Sigmoid colon (tissue), 7 donors: ENCODE results near the gene DBT. TPM values are rescaled to one million over a fixed set of nuclear protein-coding genes. Genes with fewer than 3 reads are reported as not detected.

Experiments
- polyA plus RNA-seq, 3 donors: library from polyadenylated mRNA; stranded (reverse); fragments of 200-250 nt; gene quantifications; one replicate each; pipeline ENCODE4 v1.2.3, GENCODE V29; 2013
- small RNA-seq, 3 donors: library from RNA; depleted of rRNA; stranded (forward); fragments of <200 nt; gene quantifications; one replicate each; pipeline ENCODE3, GENCODE V24; 2016
- total RNA-seq, 4 donors: library from RNA; depleted of rRNA; stranded (reverse); fragments of >200 nt; gene quantifications; one replicate each; pipeline ENCODE4 v1.1.0, GENCODE V29; 2016
- donor health status: healthy with polysubstance abuse.
- donor health status: Bipolar disorder and iron deficiency.
- donor health status: healthy.

The DBT gene
- total and polyA plus RNA-seq, 7 donors: 3.0 to 14.3 (median 8.8) TPM

Small RNA genes lying within 50 kb of the gene (small RNA-seq; reads per million reads assigned to genes)
- gene AL445928.1 (0 reads per million in 3 donors), gene MIR553 (0 reads per million in 3 donors), gene RPL23AP90 (0 reads per million in 3 donors)

Other genes with a start within 250 kb of the DBT start
- 1 to 10 TPM; 2.7 to 7.1 (median 4.9) TPM for gene SASS6, start 116.9 kb downstream of the DBT start, total RNA-seq
- gene SASS6, start 116.9 kb downstream of the DBT start, polyA plus RNA-seq: 1 to 10 TPM in 2 of 3 donors, under 1 TPM in 1; 0.92 to 2.6 (median 1.2) TPM
- 10 to 100 TPM; 17.4 to 26.4 (median 24.8) TPM for gene TRMT13, start 116.7 kb downstream of the DBT start, total RNA-seq
- 1 to 10 TPM; 2.4 to 9.0 (median 3.2) TPM for gene TRMT13, start 116.7 kb downstream of the DBT start, polyA plus RNA-seq
- gene LRRC39, start 71.6 kb downstream of the DBT start, total RNA-seq: 1 to 10 TPM in 3 of 4 donors, under 1 TPM in 1; 0.95 to 4.2 (median 2.1) TPM
- gene LRRC39, start 71.6 kb downstream of the DBT start, polyA plus RNA-seq: under 1 TPM in 1 of 3 donors, not detected in 2; 0.52 TPM
- 10 to 100 TPM; 16.3 to 24.3 (median 19.8) TPM for gene RTCA, start 16.4 kb upstream of the DBT start, total RNA-seq
- 10 to 100 TPM; 27.1 to 43.7 (median 34.8) TPM for gene RTCA, start 16.4 kb upstream of the DBT start, polyA plus RNA-seq
- gene CDC14A, start 102.7 kb upstream of the DBT start, total RNA-seq: 10 to 100 TPM; 11.8 to 22.7 (median 13.9) TPM
- 10 to 100 TPM in 1 of 3 donors, 1 to 10 TPM in 2; 4.6 to 11.6 (median 7.8) TPM for gene CDC14A, start 102.7 kb upstream of the DBT start, polyA plus RNA-seq